H1 (cell line): Measurements from ENCODE around the gene TMEM138. TPM values are rescaled to one million over a fixed set of nuclear protein-coding genes. Genes with fewer than 3 reads are reported as not detected.

ENCODE experiments used
- CTCF ChIA-PET: fragments of 300-600 bp; sonication (Branson Sonifier 250); formaldehyde crosslinking; loops from one replicate; lab custom pipeline; 2021; ENCODE audit not compliant: partially characterized antibody; lab: Charles Lee
- POLR2A ChIA-PET: fragments of 300-600 bp; sonication (Branson Sonifier 250); formaldehyde crosslinking; loops from one replicate; lab custom pipeline; 2021; ENCODE audit warnings: inconsistent platforms; ENCODE audit not compliant: partially characterized antibody; lab: Charles Lee
- DNase-seq, 2 experiments: peaks; one replicate each; pipeline versions ENCODE4 v3.0.0 to v3.0.0-alpha.2; 2010 to 2022; ENCODE audit warnings: low spot score in 2 of 2, low read depth in 1 of 2, mixed read lengths in 1 of 2
- FAIRE-seq: peaks from 2 replicates; lab custom pipeline; 2011; peaks lifted over from hg19 to GRCh38; lab: Jason Lieb, UNC
- H2AFZ ChIP-seq: 2 replicates; pipeline ENCODE4 v1.8.1; 2012; ENCODE audit warnings: low read length, inconsistent platforms
- H2AK5ac ChIP-seq: 2 replicates; pipeline ENCODE4 v1.6.1; 2013; ENCODE audit warnings: low read depth, low read length
- H2BK120ac ChIP-seq: replicated peaks from 2 replicates; pipeline ENCODE3; 2013; ENCODE audit warnings: low read depth, low read length, inconsistent platforms
- H2BK12ac ChIP-seq: 2 replicates; pipeline ENCODE4 v1.6.1; 2013; ENCODE audit warnings: low read depth, low read length
- H2BK15ac ChIP-seq: 2 replicates; pipeline ENCODE4 v1.6.1; 2013; ENCODE audit warnings: low read length
- H2BK20ac ChIP-seq: 2 replicates; pipeline ENCODE4 v1.6.1; 2013; ENCODE audit warnings: low read length
- H2BK5ac ChIP-seq: 2 replicates; pipeline ENCODE4 v1.6.1; 2013; ENCODE audit warnings: low read depth, low read length
- H3K14ac ChIP-seq: 2 replicates; pipeline ENCODE4 v1.6.1; 2013; ENCODE audit warnings: inconsistent platforms; ENCODE audit not compliant: insufficient read length
- H3K18ac ChIP-seq: 2 replicates; pipeline ENCODE4 v1.6.1; 2013; ENCODE audit warnings: low read length; ENCODE audit errors: extremely low read depth
- H3K23ac ChIP-seq: 2 replicates; pipeline ENCODE4 v1.6.1; 2013; ENCODE audit warnings: inconsistent platforms; ENCODE audit not compliant: insufficient read length
- H3K23me2 ChIP-seq: 2 replicates; pipeline ENCODE4 v1.6.1; 2013; ENCODE audit warnings: low read depth, low read length
- H3K27ac ChIP-seq: 2 replicates; pipeline ENCODE4 v1.6.1; 2011; ENCODE audit warnings: low read depth, low read length, inconsistent platforms
- H3K27me3 ChIP-seq, 4 experiments: replicated peaks in 1 of 4; 1 replicate in 1 of 4; 2 replicates in 3 of 4; pipeline versions ENCODE4 v1.6.1 to v1.8.1; 2011 to 2013; ENCODE audit warnings: low read length in 3 of 4, mild to moderate bottlenecking in 3 of 4, inconsistent platforms in 2 of 4, mixed read lengths in 2 of 4, moderate library complexity in 1 of 4; ENCODE audit not compliant: control insufficient read depth in 3 of 4, insufficient read depth in 3 of 4; ENCODE audit errors: extremely low read depth in 1 of 4
- H3K36me3 ChIP-seq, 4 experiments: 2 replicates each; pipeline versions ENCODE4 v1.6.1 to v1.8.1; 2011 to 2013; ENCODE audit warnings: mild to moderate bottlenecking in 4 of 4, low read length in 3 of 4, moderate library complexity in 2 of 4, control low read depth in 1 of 4, inconsistent platforms in 1 of 4; ENCODE audit not compliant: insufficient read depth in 4 of 4, control insufficient read depth in 2 of 4
- H3K4ac ChIP-seq: replicated peaks from 2 replicates; pipeline ENCODE3; 2013; ENCODE audit warnings: low read length, low read depth, mixed read lengths, inconsistent platforms; ENCODE audit not compliant: insufficient read length
- H3K4me1 ChIP-seq, 4 experiments: replicated peaks in 1 of 4; 1 replicate in 1 of 4; 2 replicates in 3 of 4; pipeline versions ENCODE4 v1.6.1 to v1.8.1; 2011 to 2013; ENCODE audit warnings: low read length in 3 of 4, inconsistent platforms in 2 of 4, mixed read lengths in 1 of 4; ENCODE audit not compliant: insufficient read depth in 4 of 4, control insufficient read depth in 3 of 4
- H3K4me2 ChIP-seq, 2 experiments: 2 replicates each; pipeline versions ENCODE4 v1.6.1 to v1.8.1; 2011 to 2013; ENCODE audit warnings: low read depth in 2 of 2, low read length in 2 of 2, control low read depth in 1 of 2, inconsistent platforms in 1 of 2, mild to moderate bottlenecking in 1 of 2; ENCODE audit not compliant: insufficient read depth in 1 of 2
- H3K4me3 ChIP-seq, 4 experiments: fragments of 200-600, 300-600 bp in 1 of 4; sonication (generic), shearing (Covaris generic), sonication (Bioruptor Twin) in 1 of 4; 2 replicates each; pipeline versions ENCODE4 v1.5.1 to v1.8.1; 2011 to 2016; ENCODE audit warnings: low read length in 4 of 4, low read depth in 3 of 4, control low read depth in 2 of 4, inconsistent platforms in 2 of 4, mild to moderate bottlenecking in 2 of 4, mixed read lengths in 1 of 4, moderate library complexity in 1 of 4; ENCODE audit not compliant: insufficient read depth in 2 of 4; ENCODE audit errors: extremely low read depth in 1 of 4
- H3K56ac ChIP-seq: replicated peaks from 2 replicates; pipeline ENCODE3; 2013; ENCODE audit warnings: low read depth, mild to moderate bottlenecking, mixed read lengths, low read length, inconsistent platforms; ENCODE audit not compliant: insufficient read length
- H3K79me1 ChIP-seq: 2 replicates; pipeline ENCODE4 v1.6.1; 2013; ENCODE audit warnings: low read depth, low read length, control low read depth
- H3K79me2 ChIP-seq, 2 experiments: 2 replicates each; pipeline versions ENCODE4 v1.6.1 to v1.8.1; 2012 to 2013; ENCODE audit warnings: low read length in 2 of 2, mild to moderate bottlenecking in 2 of 2, inconsistent platforms in 1 of 2; ENCODE audit not compliant: insufficient read depth in 2 of 2, control insufficient read depth in 1 of 2
- H3K9ac ChIP-seq, 4 experiments: replicated peaks in 1 of 4; 1 replicate in 1 of 4; 2 replicates in 3 of 4; pipeline versions ENCODE4 v1.6.1 to v1.8.1; 2011 to 2013; ENCODE audit warnings: low read depth in 3 of 4, low read length in 3 of 4, control low read depth in 2 of 4, mild to moderate bottlenecking in 2 of 4, moderate library complexity in 2 of 4, inconsistent platforms in 1 of 4; ENCODE audit errors: extremely low read depth in 1 of 4
- H3K9me3 ChIP-seq, 2 experiments: 2 replicates each; pipeline versions ENCODE4 v1.6.1 to v1.8.1; 2012 to 2013; ENCODE audit warnings: mild to moderate bottlenecking in 2 of 2, moderate library complexity in 2 of 2, control low read depth in 1 of 2, inconsistent platforms in 1 of 2, low read depth in 1 of 2, low read length in 1 of 2, mixed read lengths in 1 of 2; ENCODE audit not compliant: insufficient read depth in 2 of 2
- H4K20me1 ChIP-seq, 2 experiments: replicated peaks in 1 of 2; 2 replicates each; pipeline versions ENCODE3 to v1.8.1; 2011 to 2013; ENCODE audit warnings: inconsistent platforms in 2 of 2, low read length in 2 of 2, mild to moderate bottlenecking in 1 of 2; ENCODE audit not compliant: insufficient read depth in 2 of 2, control insufficient read depth in 1 of 2
- H4K5ac ChIP-seq: 2 replicates; pipeline ENCODE4 v1.6.1; 2013; ENCODE audit warnings: low read length, low read depth, mixed read lengths, inconsistent platforms; ENCODE audit not compliant: insufficient read length
- H4K8ac ChIP-seq: 2 replicates; pipeline ENCODE4 v1.8.0; 2013; ENCODE audit warnings: mild to moderate bottlenecking, moderate library complexity, low read length, inconsistent platforms; ENCODE audit not compliant: insufficient read depth; ENCODE audit errors: extremely low read depth
- H4K91ac ChIP-seq: replicated peaks from 2 replicates; pipeline ENCODE3; 2013; ENCODE audit warnings: low read length, mixed read lengths, inconsistent platforms; ENCODE audit not compliant: insufficient read length
- HDAC6 ChIP-seq: IDR thresholded peaks from one replicate; pipeline ENCODE4 v1.7.1; 2012; ENCODE audit warnings: low read depth, mild to moderate bottlenecking, inconsistent platforms, low read length, moderate library complexity
- NANOG ChIP-seq: IDR thresholded peaks from 2 replicates; pipeline ENCODE4 v1.6.1; 2011; ENCODE audit warnings: low read length, low read depth, mild to moderate bottlenecking, inconsistent platforms; ENCODE audit not compliant: insufficient read depth, poor library complexity, severe bottlenecking
- SIRT6 ChIP-seq: IDR thresholded peaks from one replicate; pipeline ENCODE4 v1.7.1; 2012; ENCODE audit warnings: low read length, inconsistent platforms
- SP2 ChIP-seq: IDR thresholded peaks from 2 replicates; pipeline ENCODE4 v1.6.1; 2012; ENCODE audit warnings: mild to moderate bottlenecking, low read length, inconsistent platforms
- WGBS, 2 experiments: shearing (Covaris generic) in 1 of 2; methylation state at CpG; one replicate each; pipeline versions ENCODE4 v1.1.6 to v1.1.7; 2013 to 2015; ENCODE audit warnings: low lambda C conversion rate in 2 of 2, mixed read lengths in 2 of 2, inconsistent platforms in 1 of 2, low coverage in 1 of 2, missing lambda C conversion rate in 1 of 2; ENCODE audit not compliant: insufficient replicate concordance in 2 of 2, insufficient coverage in 1 of 2, insufficient read length in 1 of 2; ENCODE audit errors: extremely low coverage in 1 of 2, missing lambda C conversion rate in 1 of 2; 5-methylcytosine and 5-hydroxymethylcytosine counted together
- polyA plus RNA-seq, 7 experiments: library from polyadenylated mRNA; depleted of rRNA in 3 of 7; stranded (reverse) in 5 of 7; unstranded in 2 of 7; fragments of >200 nt in 5 of 7; fragments of 200-250 nt in 2 of 7; gene quantifications; 1 replicate in 5 of 7; 2 replicates in 1 of 7; 4 replicates in 1 of 7; pipeline versions ENCODE4 v1.2.1 to v1.2.3, GENCODE V29; 2011 to 2013; ENCODE audit warnings: missing spikeins in 2 of 7, mixed read lengths in 2 of 7
- total RNA-seq: library from RNA; stranded (reverse); fragmentation: NEBNext Ultra II Directional; extraction: Animal tissue kit (Norgen Biotek cat#: 25700); gene quantifications from 2 replicates; pipeline ENCODE4 v1.2.1, GENCODE V29; 2021

Gene TMEM138
- total and polyA plus RNA-seq, 2 of the 8 experiments (the other 6 are each of a cell fraction or from before 2014, with no cell fraction given): 32.9 to 59.0 TPM

GRCh38 chr11:61380884-61381283 is 18.7 kb downstream of the TMEM138 start:
- no peaks in the 10 kb centered on the region for H3K79me2 ChIP-seq
- DNase-seq (no peak), FAIRE-seq (no peak)
- H2AK5ac ChIP-seq: no peak overlapping the region
- H4K20me1 ChIP-seq: no peaks in the 10 kb centered on the region
- ChIA-PET CTCF (interaction anchor here (0.7 to 9.4 kb wide), 4 partner anchors 16 to 87 kb away, joined by 3 to 290 read pairs (median 102); partner anchors contain the start of genes CYB561A3, DDB1, TKFC and TMEM138), POLR2A (interaction anchor here (0.9 to 38.6 kb wide), 4 partner anchors 11 to 48 kb away, joined by 3 to 1106 read pairs (median 11); partner anchors contain the start of genes CPSF7, CYB561A3, DDB1 and TKFC)
- no peaks in the 10 kb centered on the region for H3K27me3 ChIP-seq
- no peak overlapping the region for H2AFZ ChIP-seq
- H4K91ac ChIP-seq: no peak overlapping the region
- 95% methylated on average over 9 of the region's 9 CpGs; no CpG with 5 or more reads in 1 of the 2 experiments for WGBS, 2 experiments
- H3K23me2 ChIP-seq: no peaks in the 10 kb centered on the region
- no peak overlapping the region for H2BK15ac ChIP-seq
- no peak overlapping the region for H2BK5ac ChIP-seq
- TF ChIP-seq SIRT6 (no peak), HDAC6 (no peak), SP2 (no peak), NANOG (no peak)
- H3K9ac ChIP-seq: no peak overlapping the region
- H4K8ac ChIP-seq: no peak overlapping the region
- H3K36me3 ChIP-seq: no peaks in the 10 kb centered on the region
- H3K4me2 ChIP-seq: no peak overlapping the region
- H2BK120ac ChIP-seq: no peak overlapping the region
- no peak overlapping the region for H2BK12ac ChIP-seq
- H3K4ac ChIP-seq: no peak overlapping the region
- no peak overlapping the region for H3K56ac ChIP-seq
- H3K4me1 ChIP-seq: no peaks in the 10 kb centered on the region
- no peak overlapping the region for H3K4me3 ChIP-seq
- no peaks in the 10 kb centered on the region for H3K79me1 ChIP-seq
- no peaks in the 10 kb centered on the region for H3K9me3 ChIP-seq
- no peak overlapping the region for H2BK20ac ChIP-seq
- no peak overlapping the region for H4K5ac ChIP-seq
- no peak overlapping the region for H3K27ac ChIP-seq
- H3K23ac ChIP-seq: no peak overlapping the region
- H3K18ac ChIP-seq: no peak overlapping the region
- H3K14ac ChIP-seq: no peak overlapping the region
